ENCODE measurements around the gene ZNF672.
A peak's percentile ranks its signal among the peaks of the same experiment; 100 is the strongest.

Gene ZNF672

GRCh38 chr1:248837045-248837780, 811 bp upstream of the ZNF672 start:
- no peak for TF ChIP-seq CTCF (IDR thresholded peaks at IDR 0.05; ENCODE audit: low read depth, low read length)
- peak overlapping the region; percentile 85 for H3K4me3 ChIP-seq (ENCODE audit: low read depth, low read length)
- H3K36me3 ChIP-seq: no peaks in the 10 kb centered on the region
- H3K4me1 ChIP-seq: no peaks in the 10 kb centered on the region
- DNase-seq: no peak
- peaks cover 31% of the 10 kb centered on the region for H3K27me3 ChIP-seq
- H3K9me3 ChIP-seq: no peaks in the 10 kb centered on the region

GRCh38 chr1:248838357-248839167, 538 bp downstream of the ZNF672 start:
- no peaks in the 10 kb centered on the region for H3K4me1 ChIP-seq

GRCh38 chr1:248839168-248839555, 1.1 kb downstream of the ZNF672 start:
- Histone ChIP-seq H3K27me3 (peaks cover 13% of the 10 kb centered on the region), H3K36me3 (no peaks in the 10 kb centered on the region), H3K9me3 (no peaks in the 10 kb centered on the region), H3K4me3 (ENCODE audit: low read depth, low read length) (peak overlapping the region; percentile 85), H3K4me1 (no peaks in the 10 kb centered on the region)
- TF ChIP-seq CTCF (IDR thresholded peaks at IDR 0.05; ENCODE audit: low read depth, low read length): no peak
- no peak for DNase-seq

More at GRCh38 chr1:248838357-248839167, 538 bp downstream of the ZNF672 start:
- H3K4me3 ChIP-seq (ENCODE audit: low read depth, low read length): peak overlapping the region; percentile 85
- no peaks in the 10 kb centered on the region for H3K36me3 ChIP-seq
- no peak for TF ChIP-seq CTCF (IDR thresholded peaks at IDR 0.05; ENCODE audit: low read depth, low read length)
- H3K9me3 ChIP-seq: no peaks in the 10 kb centered on the region
- DNase-seq: peak; percentile 88
- H3K27me3 ChIP-seq: peaks cover 19% of the 10 kb centered on the region

- H3K9me3 ChIP-seq: no peaks in the 10 kb centered on the region
- no peak for DNase-seq
- TF ChIP-seq CTCF (IDR thresholded peaks at IDR 0.05; ENCODE audit: low read depth, low read length): no peak
- H3K4me3 ChIP-seq (ENCODE audit: low read depth, low read length): no peak overlapping the region
- no peaks in the 10 kb centered on the region; the same call in 1 of the 2 replicates for H3K27me3 ChIP-seq
- no peaks in the 10 kb centered on the region for H3K4me1 ChIP-seq
- peaks cover 6% of the 10 kb centered on the region for H3K36me3 ChIP-seq
Observed at GRCh38 chr1:248840946-248841345, 2.9 kb downstream of the ZNF672 start.

- TF ChIP-seq CTCF (IDR thresholded peaks at IDR 0.05; ENCODE audit: low read depth, low read length): peak; percentile 74
- no peaks in the 10 kb centered on the region for H3K9me3 ChIP-seq
- no peaks in the 10 kb centered on the region for H3K27me3 ChIP-seq
- H3K36me3 ChIP-seq: peaks cover 15% of the 10 kb centered on the region
- no peak overlapping the region for H3K4me3 ChIP-seq (ENCODE audit: low read depth, low read length)
- DNase-seq: peak; percentile 60
- no peaks in the 10 kb centered on the region for H3K4me1 ChIP-seq
Observed at GRCh38 chr1:248841702-248842395, 3.8 kb downstream of the ZNF672 start.

All from BE2C (cell line).